ENCODE data around the gene CDKN2B-AS1. TPM values are rescaled to one million over a fixed set of nuclear protein-coding genes. Genes with fewer than 3 reads are reported as not detected.

The CDKN2B-AS1 gene
- total and polyA plus RNA-seq, 2 donors (not counting 1 experiment from before 2014, with no cell fraction given) = 1.3 to 2.5 TPM

- ChIA-PET POLR2A (no interaction called here), CTCF (no interaction called here)
- DNase-seq = no peak
- H3K4me3 ChIP-seq (ENCODE audit: control extremely low read depth in 1 of 5, extremely low read depth in 1 of 5, insufficient read depth in 1 of 5, low read depth in 2 of 5, low read length in 4 of 5) = no peak overlapping the region
- H3K27ac ChIP-seq (ENCODE audit: low read length in 2 of 2) = no peak overlapping the region
- H3K36me3 ChIP-seq (replicated peaks in 1 of 2; ENCODE audit: control extremely low read depth in 1 of 2, control insufficient read depth in 1 of 2, extremely low read depth in 1 of 2, insufficient read depth in 2 of 2, low read length in 1 of 2) = no peaks in the 10 kb centered on the region
- no peak overlapping the region for H3K27ac Mint-ChIP-seq
- H3K4me1 Mint-ChIP-seq = no peaks in the 10 kb centered on the region
- H3K9ac ChIP-seq (ENCODE audit: low read length) = no peak overlapping the region
- H3K4me2 ChIP-seq (replicated peaks; ENCODE audit: low read depth, low read length, poor library complexity, severe bottlenecking) = no peak overlapping the region
- H3K27me3 ChIP-seq (replicated peaks in 1 of 4; ENCODE audit: control extremely low read depth in 1 of 4, control insufficient read depth in 3 of 4, insufficient read depth in 4 of 4, low read length in 3 of 4) = peaks cover 0 to 4% (median 0%) of the 10 kb centered on the region in 4 experiments
- H4K20me1 ChIP-seq (ENCODE audit: control insufficient read depth, insufficient read depth, low read length, poor library complexity, severe bottlenecking) = no peaks in the 10 kb centered on the region
- ATAC-seq (ENCODE audit: low read depth) = no peak
- intact Hi-C loops (cut with micrococcal nuclease) = no loop called here
- no peaks in the 10 kb centered on the region for H3K9me3 ChIP-seq (ENCODE audit: control extremely low read depth in 1 of 3, control insufficient read depth in 2 of 3, insufficient read depth in 1 of 3, low read length in 2 of 3)
- H3K4me1 ChIP-seq (ENCODE audit: control insufficient read depth in 2 of 2, insufficient read depth in 2 of 2, low read length in 2 of 2) = no peaks in the 10 kb centered on the region
- H3K4me3 Mint-ChIP-seq = no peak overlapping the region
- no peak for TF ChIP-seq CTCF (IDR thresholded peaks at IDR 0.05)
- TF ChIP-seq EZH2 (IDR thresholded peaks at IDR 0.05; ENCODE audit: borderline replicate concordance, insufficient read depth, low read depth, low read length, poor library complexity, severe bottlenecking) = no peak
- H2AFZ ChIP-seq (ENCODE audit: insufficient read depth, low read depth, low read length, poor library complexity, severe bottlenecking) = no peak overlapping the region
- peaks cover 5% of the 10 kb centered on the region for H3K27me3 Mint-ChIP-seq
- H3K9me3 Mint-ChIP-seq (ENCODE audit: insufficient read depth) = no peaks in the 10 kb centered on the region
- H3K79me2 ChIP-seq (ENCODE audit: control insufficient read depth, insufficient read depth, low read length) = no peaks in the 10 kb centered on the region
Observed at GRCh38 chr9:22111954-22112247, 117.3 kb downstream of the CDKN2B-AS1 start.

GRCh38 chr9:22112870-22113821 is 118.6 kb downstream of the CDKN2B-AS1 start:
- H3K4me1 ChIP-seq (ENCODE audit: control insufficient read depth in 2 of 2, insufficient read depth in 2 of 2, low read length in 2 of 2) = no peaks in the 10 kb centered on the region
- H3K27ac ChIP-seq (ENCODE audit: low read length in 2 of 2) = no peak overlapping the region
- DNase-seq (no peak), ATAC-seq (ENCODE audit: low read depth) (no peak)
- no peaks in the 10 kb centered on the region for H3K27me3 ChIP-seq (replicated peaks in 1 of 4; ENCODE audit: control extremely low read depth in 1 of 4, control insufficient read depth in 3 of 4, insufficient read depth in 4 of 4, low read length in 3 of 4)
- no peak overlapping the region for H3K4me3 ChIP-seq (ENCODE audit: control extremely low read depth in 1 of 5, extremely low read depth in 1 of 5, insufficient read depth in 1 of 5, low read depth in 2 of 5, low read length in 4 of 5)
- WGBS (ENCODE audit: insufficient coverage) = 98% methylated on average over 5 of the region's 12 CpGs
- Mint-ChIP-seq H3K27ac (no peak overlapping the region), H3K27me3 (peaks cover 5% of the 10 kb centered on the region), H3K4me1 (no peaks in the 10 kb centered on the region), H3K9me3 (ENCODE audit: insufficient read depth) (no peaks in the 10 kb centered on the region), H3K4me3 (no peak overlapping the region)
- no peaks in the 10 kb centered on the region for H3K9me3 ChIP-seq (ENCODE audit: control extremely low read depth in 1 of 3, control insufficient read depth in 2 of 3, insufficient read depth in 1 of 3, low read length in 2 of 3)
- POLR2A ChIA-PET = no interaction called here
- intact Hi-C loops (cut with micrococcal nuclease) = no loop called here
- TF ChIP-seq CTCF (IDR thresholded peaks at IDR 0.05) (no peak), EZH2 (IDR thresholded peaks at IDR 0.05; ENCODE audit: borderline replicate concordance, insufficient read depth, low read depth, low read length, poor library complexity, severe bottlenecking) (no peak)
- CTCF ChIA-PET = no interaction called here
- no peaks in the 10 kb centered on the region for H4K20me1 ChIP-seq (ENCODE audit: control insufficient read depth, insufficient read depth, low read length, poor library complexity, severe bottlenecking)
- H3K79me2 ChIP-seq (ENCODE audit: control insufficient read depth, insufficient read depth, low read length) = no peaks in the 10 kb centered on the region
- H3K4me2 ChIP-seq (replicated peaks; ENCODE audit: low read depth, low read length, poor library complexity, severe bottlenecking) = no peak overlapping the region
- no peaks in the 10 kb centered on the region for H3K36me3 ChIP-seq (replicated peaks in 1 of 2; ENCODE audit: control extremely low read depth in 1 of 2, control insufficient read depth in 1 of 2, extremely low read depth in 1 of 2, insufficient read depth in 2 of 2, low read length in 1 of 2)
- H2AFZ ChIP-seq (ENCODE audit: insufficient read depth, low read depth, low read length, poor library complexity, severe bottlenecking) = no peak overlapping the region
- H3K9ac ChIP-seq (ENCODE audit: low read length) = no peak overlapping the region
